Ascending aorta (tissue), 2 donors: ENCODE data around the gene SACS. TPM values are rescaled to one million over a fixed set of nuclear protein-coding genes. Genes with fewer than 3 reads are reported as not detected.

Experiments used
- DNase-seq, 2 donors: peaks; one replicate each; pipeline ENCODE4 v3.0.0-alpha.2; 2019; ENCODE audit warnings: low spot score in 2 of 2
- H3K27ac ChIP-seq, 2 donors: fragments of 200-600 bp; sonication (generic); one replicate each; pipeline ENCODE4 v1.5.1; 2016 to 2017; ENCODE audit warnings: mild to moderate bottlenecking in 1 of 2
- H3K27me3 ChIP-seq: fragments of 200-600 bp; sonication (generic); one replicate; pipeline ENCODE4 v1.5.1; 2017
- H3K36me3 ChIP-seq, 2 donors: fragments of 200-600 bp; sonication (generic); one replicate each; pipeline ENCODE4 v1.5.1; 2016
- H3K4me1 ChIP-seq, 2 donors: fragments of 200-600 bp; sonication (generic); one replicate each; pipeline ENCODE4 v1.5.1; 2016 to 2017; ENCODE audit warnings: mild to moderate bottlenecking in 1 of 2
- H3K4me3 ChIP-seq, 2 donors: fragments of 200-600 bp; sonication (generic); one replicate each; pipeline ENCODE4 v1.5.1; 2016 to 2017; ENCODE audit warnings: mild to moderate bottlenecking in 1 of 2
- H3K9me3 ChIP-seq, 2 donors: fragments of 200-600 bp; sonication (generic); one replicate each; pipeline ENCODE4 v1.5.1; 2016
- CTCF ChIP-seq, 3 experiments: fragments of 200-600 bp in 2 of 3; fragments of 450-650 bp in 1 of 3; sonication (generic) in 2 of 3; IDR thresholded peaks; one replicate each; pipeline ENCODE4 v1.5.1; 2016 to 2019; ENCODE audit warnings: antibody characterized with exemption in 3 of 3, mild to moderate bottlenecking in 1 of 3, moderate library complexity in 1 of 3
- intact Hi-C: fragments of 100-400 bp; cut with DNase I; formaldehyde crosslinking; loops from one replicate; pipeline ENCODE4 v1.15.1; 2023
- total RNA-seq: library from RNA; depleted of rRNA; stranded (reverse); fragments of >200 nt; gene quantifications from one replicate; pipeline ENCODE4 v1.1.0, GENCODE V29; 2016

SACS gene
- total RNA-seq, 1 donor from 2014 or later, result 13.1 TPM

GRCh38 chr13:23453132-23453531, 19.6 kb upstream of the SACS start:
- Histone ChIP-seq H3K4me1 (no peaks in the 10 kb centered on the region), H3K4me3 (no peak overlapping the region), H3K36me3 (no peaks in the 10 kb centered on the region), H3K27me3 (no peaks in the 10 kb centered on the region), H3K9me3 (no peaks in the 10 kb centered on the region), H3K27ac (no peak overlapping the region)
- TF ChIP-seq CTCF (IDR thresholded peaks at IDR 0.05), result no peak
- intact Hi-C loops, result no loop called here
- no peak for DNase-seq

GRCh38 chr13:23450340-23451046, 17.0 kb upstream of the SACS start:
- Histone ChIP-seq H3K27ac (no peak overlapping the region), H3K4me1 (no peaks in the 10 kb centered on the region), H3K27me3 (no peaks in the 10 kb centered on the region), H3K36me3 (no peaks in the 10 kb centered on the region), H3K9me3 (no peaks in the 10 kb centered on the region), H3K4me3 (no peak overlapping the region)
- DNase-seq, result no peak
- intact Hi-C loops, result no loop called here
- no peak for TF ChIP-seq CTCF (IDR thresholded peaks at IDR 0.05)

- Histone ChIP-seq H3K9me3 (no peaks in the 10 kb centered on the region), H3K4me1 (no peaks in the 10 kb centered on the region), H3K36me3 (no peaks in the 10 kb centered on the region), H3K27ac (no peak overlapping the region), H3K27me3 (no peaks in the 10 kb centered on the region), H3K4me3 (no peak overlapping the region)
- intact Hi-C loops, result no loop called here
- TF ChIP-seq CTCF (IDR thresholded peaks at IDR 0.05), result no peak
- DNase-seq, result no peak
Measured at GRCh38 chr13:23449398-23450162, 16.1 kb upstream of the SACS start.

GRCh38 chr13:23447927-23448326, 14.4 kb upstream of the SACS start:
- DNase-seq, result no peak
- intact Hi-C loops, result no loop called here
- Histone ChIP-seq H3K36me3 (no peaks in the 10 kb centered on the region), H3K27ac (no peak overlapping the region), H3K4me1 (no peaks in the 10 kb centered on the region), H3K9me3 (no peaks in the 10 kb centered on the region), H3K4me3 (no peak overlapping the region), H3K27me3 (no peaks in the 10 kb centered on the region)
- TF ChIP-seq CTCF (IDR thresholded peaks at IDR 0.05), result no peak

GRCh38 chr13:23445794-23446193, 12.3 kb upstream of the SACS start:
- no peak for TF ChIP-seq CTCF (IDR thresholded peaks at IDR 0.05)
- H3K4me1 ChIP-seq, result no peaks in the 10 kb centered on the region
- H3K36me3 ChIP-seq, result no peaks in the 10 kb centered on the region
- intact Hi-C loops, result no loop called here
- DNase-seq, result no peak
- no peaks in the 10 kb centered on the region for H3K27me3 ChIP-seq
- H3K9me3 ChIP-seq, result no peaks in the 10 kb centered on the region
- no peak overlapping the region for H3K4me3 ChIP-seq
- H3K27ac ChIP-seq, result no peak overlapping the region
